Measurements from ENCODE around the gene VPS39.

DNA sequence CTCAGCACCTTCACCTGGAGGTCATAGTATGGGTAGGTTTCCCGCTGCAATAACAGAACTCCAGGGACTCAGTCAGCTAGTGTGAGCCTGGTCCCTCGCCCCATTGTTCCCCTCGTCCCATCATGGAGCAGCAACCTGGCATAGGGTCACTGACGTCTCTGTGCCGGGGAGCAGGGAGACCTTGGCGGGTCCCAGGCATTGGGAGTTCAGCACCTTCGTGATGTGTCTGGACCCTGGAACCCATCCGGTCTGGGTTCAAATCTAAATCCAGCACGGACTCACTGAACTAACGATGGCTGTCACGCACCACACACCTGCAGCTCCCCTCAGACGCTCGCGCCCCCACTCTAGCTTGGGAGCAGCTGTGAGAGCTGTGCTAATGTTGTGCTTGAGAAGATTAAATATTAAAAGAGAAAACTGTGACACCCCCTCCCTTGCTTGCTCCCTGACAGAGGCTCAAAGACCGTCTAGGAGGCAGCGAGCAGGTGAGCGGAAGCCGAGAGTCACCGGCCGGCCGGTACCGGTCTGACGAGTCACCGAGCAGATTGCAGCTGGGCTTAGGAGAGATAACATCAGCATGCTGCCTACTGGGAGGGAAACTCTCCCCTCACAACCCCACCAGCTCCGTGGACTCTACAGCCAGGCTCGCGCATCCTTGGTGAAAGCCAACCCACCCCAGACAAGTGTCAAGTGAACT lies 52.4 kb downstream of the VPS39 start:
- TF ChIP-seq, protein P1, sequence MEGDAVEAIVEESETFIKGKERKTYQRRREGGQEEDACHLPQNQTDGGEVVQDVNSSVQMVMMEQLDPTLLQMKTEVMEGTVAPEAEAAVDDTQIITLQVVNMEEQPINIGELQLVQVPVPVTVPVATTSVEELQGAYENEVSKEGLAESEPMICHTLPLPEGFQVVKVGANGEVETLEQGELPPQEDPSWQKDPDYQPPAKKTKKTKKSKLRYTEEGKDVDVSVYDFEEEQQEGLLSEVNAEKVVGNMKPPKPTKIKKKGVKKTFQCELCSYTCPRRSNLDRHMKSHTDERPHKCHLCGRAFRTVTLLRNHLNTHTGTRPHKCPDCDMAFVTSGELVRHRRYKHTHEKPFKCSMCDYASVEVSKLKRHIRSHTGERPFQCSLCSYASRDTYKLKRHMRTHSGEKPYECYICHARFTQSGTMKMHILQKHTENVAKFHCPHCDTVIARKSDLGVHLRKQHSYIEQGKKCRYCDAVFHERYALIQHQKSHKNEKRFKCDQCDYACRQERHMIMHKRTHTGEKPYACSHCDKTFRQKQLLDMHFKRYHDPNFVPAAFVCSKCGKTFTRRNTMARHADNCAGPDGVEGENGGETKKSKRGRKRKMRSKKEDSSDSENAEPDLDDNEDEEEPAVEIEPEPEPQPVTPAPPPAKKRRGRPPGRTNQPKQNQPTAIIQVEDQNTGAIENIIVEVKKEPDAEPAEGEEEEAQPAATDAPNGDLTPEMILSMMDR (IDR thresholded peaks at IDR 0.05): no peak
- TF ChIP-seq EZH2 (IDR thresholded peaks at IDR 0.05): no peak
